ENCODE measurements around the gene IMMP2L. TPM values are rescaled to one million over a fixed set of nuclear protein-coding genes. Genes with fewer than 3 reads are reported as not detected.
"Not testable (repeated sequence)": the region's sequence is repeated elsewhere in the genome, so short reads cannot be mapped to it uniquely, and the experiment has no call there.

The IMMP2L gene
- total RNA-seq, 6 experiments from 2014 or later, result 14.2 to 25.3 (median 19.7) TPM

- H3K4me1 ChIP-seq, result no peaks in the 10 kb centered on the region
- DNase-seq (no peak), ATAC-seq (no peak)
- TF ChIP-seq POLR2A (IDR thresholded peaks at IDR 0.05) (no peak), CTCF (IDR thresholded peaks at IDR 0.05) (no peak)
- 91% methylated on average over 2 of the region's 2 CpGs for WGBS (ENCODE audit: insufficient coverage, low coverage, low lambda C conversion rate, missing lambda C conversion rate)
- peaks cover 0 to 6% (median 0%) of the 10 kb centered on the region in 4 donors for H3K9me3 ChIP-seq
- no peak overlapping the region for H3K4me3 ChIP-seq
- intact Hi-C loops (cut with DNase I), result no loop called here
- H3K36me3 ChIP-seq, result no peaks in the 10 kb centered on the region
- no peaks in the 10 kb centered on the region for H3K27me3 ChIP-seq
- H3K27ac ChIP-seq, result no peak overlapping the region
Measured at GRCh38 chr7:111473449-111474198, 88.7 kb downstream of the IMMP2L start.

GRCh38 chr7:111470998-111471397 lies 91.3 kb downstream of the IMMP2L start:
- intact Hi-C loops (cut with DNase I), result no loop called here
- no peaks in the 10 kb centered on the region for H3K27me3 ChIP-seq
- WGBS (ENCODE audit: insufficient coverage, low coverage, low lambda C conversion rate, missing lambda C conversion rate), result 89% methylated on average over 2 of the region's 2 CpGs
- H3K9me3 ChIP-seq, result peaks cover 0 to 9% (median 0%) of the 10 kb centered on the region in 4 donors
- DNase-seq (no peak), ATAC-seq (no peak)
- H3K27ac ChIP-seq, result no peak overlapping the region
- no peak overlapping the region for H3K4me3 ChIP-seq
- H3K4me1 ChIP-seq, result no peaks in the 10 kb centered on the region
- no peak for TF ChIP-seq POLR2A (IDR thresholded peaks at IDR 0.05)
- TF ChIP-seq CTCF (IDR thresholded peaks at IDR 0.05), result no peak
- no peaks in the 10 kb centered on the region for H3K36me3 ChIP-seq

GRCh38 chr7:111469894-111470293 lies 92.4 kb downstream of the IMMP2L start:
- ATAC-seq; DNase-seq; intact Hi-C loops (cut with DNase I); H3K27ac ChIP-seq; H3K4me1 ChIP-seq; H3K9me3 ChIP-seq; H3K4me3 ChIP-seq; H3K36me3 ChIP-seq; H3K27me3 ChIP-seq: not testable (repeated sequence)
- no CpG with 5 or more reads among the region's 1 CpG for WGBS (ENCODE audit: insufficient coverage, low coverage, low lambda C conversion rate, missing lambda C conversion rate)

- H3K36me3 ChIP-seq; intact Hi-C loops (cut with DNase I); H3K27me3 ChIP-seq; H3K27ac ChIP-seq; ATAC-seq; H3K9me3 ChIP-seq; DNase-seq; H3K4me1 ChIP-seq; H3K4me3 ChIP-seq: not testable (repeated sequence)
- 80% methylated on average over 1 of the region's 3 CpGs for WGBS (ENCODE audit: insufficient coverage, low coverage, low lambda C conversion rate, missing lambda C conversion rate)
Measured at GRCh38 chr7:111465774-111466173, 96.5 kb downstream of the IMMP2L start.

GRCh38 chr7:111460695-111461094 lies 101.6 kb downstream of the IMMP2L start:
- H3K4me3 ChIP-seq, result no peak overlapping the region
- no peak for TF ChIP-seq CTCF (IDR thresholded peaks at IDR 0.05)
- no peaks in the 10 kb centered on the region for H3K27me3 ChIP-seq
- H3K36me3 ChIP-seq, result no peaks in the 10 kb centered on the region
- no peak for ATAC-seq
- intact Hi-C loops (cut with DNase I), result no loop called here
- no peak for DNase-seq
- H3K9me3 ChIP-seq, result no peaks in the 10 kb centered on the region
- no peak overlapping the region for H3K27ac ChIP-seq
- no peaks in the 10 kb centered on the region for H3K4me1 ChIP-seq

Measured in right lobe of liver (tissue), 6 donors.